Activated CD4-positive, alpha-beta T cell treated with anti-CD3 and anti-CD28 coated beads, Interleukin-2, amount 50 U/mL, for 4 hours (primary cell): ENCODE results near the gene CYB5B.
"Not testable (repeated sequence)": the region's sequence is repeated elsewhere in the genome, so short reads cannot be mapped to it uniquely, and the experiment has no call there.

ENCODE experiments used
- DNase-seq, 2 experiments: peaks; one replicate each; pipeline ENCODE4 v3.0.0-alpha.2; 2020

Gene CYB5B

GRCh38 chr16:69410219-69410990, 14.0 kb upstream of the CYB5B start:
- no peak for DNase-seq

DNA sequence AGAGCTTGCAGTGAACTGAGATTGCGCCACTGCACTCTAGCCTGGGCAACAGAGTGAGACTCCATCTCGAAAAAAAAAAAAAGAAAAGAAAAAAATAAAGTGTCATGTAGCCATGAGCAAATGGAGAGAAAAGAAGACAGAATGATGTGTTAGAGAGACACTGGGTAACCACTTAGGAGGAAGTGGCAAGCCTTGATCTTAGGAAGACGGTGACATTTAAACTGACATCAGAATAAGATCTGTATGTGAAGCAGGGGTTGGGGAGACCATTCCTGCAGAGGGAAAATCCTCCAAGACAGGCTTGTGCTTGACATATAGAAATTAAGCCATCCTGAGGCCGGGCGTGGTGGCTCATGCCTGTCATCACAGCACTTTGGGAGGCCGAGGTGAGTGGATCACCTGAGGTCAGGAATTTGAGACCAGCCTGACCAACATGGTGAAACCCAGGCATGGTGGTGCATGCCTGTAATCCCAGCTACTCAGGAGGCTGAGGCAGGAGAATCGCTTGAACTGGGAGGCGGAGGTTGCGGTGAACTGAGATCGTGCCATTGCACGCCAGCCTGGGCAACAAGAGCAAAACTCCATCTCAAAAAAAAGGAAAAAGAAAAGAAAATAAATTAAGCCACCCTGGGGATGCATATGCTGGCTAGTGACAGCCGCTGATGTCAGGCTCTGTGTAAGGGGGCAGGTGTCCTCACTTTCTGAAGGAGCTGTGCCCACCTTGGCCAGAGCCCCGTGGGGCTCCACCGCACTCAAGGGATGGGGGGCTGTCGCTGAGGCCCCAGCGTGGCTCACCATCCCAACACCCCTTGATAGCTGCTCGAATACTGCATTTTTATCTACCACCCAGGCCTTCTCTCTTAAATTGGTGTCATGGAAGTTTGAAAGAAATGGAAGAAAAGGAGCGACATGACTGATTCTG, 13.1 kb upstream of the CYB5B start:
- DNase-seq, result no peak

DNA sequence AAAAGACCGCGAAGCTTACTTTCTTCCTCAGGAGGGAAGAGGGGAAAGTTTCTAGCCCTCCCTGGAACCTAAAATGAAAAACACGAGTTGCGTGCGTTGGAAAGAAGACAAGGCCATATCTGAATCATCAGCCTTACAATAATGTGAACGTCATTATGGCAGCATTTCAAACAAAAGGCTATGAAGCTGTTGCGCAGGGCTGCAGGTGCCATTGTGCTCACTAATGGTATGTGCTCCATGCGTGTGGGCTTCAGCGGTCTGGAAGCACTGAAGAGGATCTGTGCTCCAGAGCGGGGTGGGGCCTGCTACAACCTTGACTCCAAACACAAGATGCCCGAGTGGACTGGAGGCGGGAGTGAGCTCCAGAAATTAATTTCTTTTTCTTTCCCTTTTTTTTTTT, 12.1 kb upstream of the CYB5B start:
- no peak for DNase-seq

DNA sequence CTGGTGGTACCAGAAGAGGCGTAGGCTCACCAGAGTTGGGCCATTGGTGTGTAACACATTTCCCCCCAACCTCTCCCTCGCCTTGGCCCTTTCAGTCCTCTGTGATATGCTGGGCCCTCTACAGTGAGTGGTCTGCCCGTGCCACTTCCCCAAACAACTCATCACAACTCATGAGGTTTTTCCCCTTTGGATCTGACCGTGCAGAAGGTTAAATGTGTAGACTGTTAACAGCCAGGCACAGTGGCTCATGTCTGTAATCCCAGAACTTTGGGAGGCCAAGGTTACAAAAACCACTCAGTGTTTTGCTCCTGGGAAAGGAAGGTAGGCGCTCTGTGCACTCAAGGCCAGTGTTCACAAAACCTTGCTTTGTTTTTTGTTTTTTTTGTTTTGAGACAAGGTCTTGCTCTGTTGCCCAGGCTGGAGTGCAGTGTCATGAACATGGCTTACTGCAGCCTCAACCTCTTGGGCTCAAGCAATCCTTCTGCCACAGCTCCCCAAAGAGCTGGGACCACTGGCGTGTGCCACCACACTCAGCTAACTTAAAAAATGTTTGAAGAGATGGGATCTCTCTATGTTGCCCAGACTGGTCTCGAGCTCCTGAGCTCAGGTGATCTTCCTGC, 11.3 kb upstream of the CYB5B start:
- no peak for DNase-seq

GRCh38 chr16:69417520-69418199, 6.8 kb upstream of the CYB5B start:
- no peak for DNase-seq

- DNase-seq, result no peak
Observed at GRCh38 chr16:69419956-69420355, 4.5 kb upstream of the CYB5B start.

- no peak for DNase-seq
Observed at GRCh38 chr16:69423189-69423588, 1.2 kb upstream of the CYB5B start.

DNA sequence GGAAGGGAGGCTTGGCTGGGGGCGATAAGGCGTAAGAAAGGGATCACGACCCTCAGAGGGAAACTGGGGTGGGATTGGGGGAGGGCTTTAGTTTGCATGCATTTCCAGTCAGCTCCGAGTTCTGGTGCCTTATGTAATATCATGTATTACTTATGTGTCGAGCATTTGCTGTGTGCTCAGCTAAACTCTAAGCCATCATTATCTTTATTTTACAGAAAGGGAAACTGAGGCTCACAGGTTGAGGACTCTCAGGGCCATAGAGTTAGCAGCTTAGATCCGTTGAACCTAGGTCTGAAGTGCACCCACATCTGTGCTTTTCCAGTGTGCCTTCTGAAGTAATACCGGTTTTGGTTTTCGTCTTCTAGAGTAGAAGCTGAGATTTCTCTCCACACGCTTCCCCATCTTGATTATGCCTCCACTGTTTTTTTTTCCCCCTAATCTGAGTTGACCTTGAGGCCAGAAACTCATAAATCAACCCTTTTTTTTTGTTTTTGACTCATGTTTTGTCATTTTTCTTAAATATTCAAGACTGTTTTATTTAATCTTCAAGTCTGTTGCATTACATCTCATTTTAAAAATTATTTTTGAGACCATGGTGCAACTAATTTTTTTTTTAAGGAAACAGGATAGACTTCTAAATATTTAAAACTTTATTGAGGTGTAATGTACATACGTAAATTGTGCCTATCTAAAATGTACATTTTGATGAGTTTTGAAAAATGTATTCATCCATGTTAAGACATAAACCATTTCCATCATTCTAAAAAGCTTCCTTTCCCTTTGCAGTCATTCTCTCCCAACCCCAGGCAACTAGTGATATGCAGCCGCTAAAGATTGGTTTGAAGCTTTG, 741 bp downstream of the CYB5B start:
- no peak for DNase-seq

GRCh38 chr16:69428652-69429051, 4.2 kb downstream of the CYB5B start:
- DNase-seq, result no peak

- not testable (repeated sequence) for DNase-seq
Observed at GRCh38 chr16:69429058-69429640, 4.7 kb downstream of the CYB5B start.

DNA sequence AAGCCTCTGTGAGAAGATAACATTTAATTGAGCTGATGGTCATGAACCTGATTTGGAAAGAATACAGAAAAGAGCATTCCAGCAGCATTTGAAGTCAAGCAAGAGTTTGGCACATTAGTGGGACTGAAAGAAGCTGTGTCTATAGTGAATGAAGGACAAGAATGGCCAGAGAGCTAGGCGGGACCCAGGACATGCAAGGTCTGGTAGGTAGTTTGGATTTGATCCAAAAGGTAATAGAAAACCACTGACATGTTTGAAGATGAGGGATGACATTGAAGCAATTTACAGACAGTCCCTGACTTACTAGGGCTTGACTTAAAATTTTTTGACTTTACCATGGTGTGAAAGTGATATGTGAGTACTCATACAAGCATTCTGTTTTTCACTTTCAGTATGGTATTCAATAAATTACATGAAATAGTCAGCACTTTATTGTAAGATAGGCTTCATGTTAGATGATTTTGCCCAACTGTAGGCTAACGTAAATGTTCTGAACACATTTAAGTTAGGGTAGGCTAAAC, 7.6 kb downstream of the CYB5B start:
- no peak for DNase-seq

DNA sequence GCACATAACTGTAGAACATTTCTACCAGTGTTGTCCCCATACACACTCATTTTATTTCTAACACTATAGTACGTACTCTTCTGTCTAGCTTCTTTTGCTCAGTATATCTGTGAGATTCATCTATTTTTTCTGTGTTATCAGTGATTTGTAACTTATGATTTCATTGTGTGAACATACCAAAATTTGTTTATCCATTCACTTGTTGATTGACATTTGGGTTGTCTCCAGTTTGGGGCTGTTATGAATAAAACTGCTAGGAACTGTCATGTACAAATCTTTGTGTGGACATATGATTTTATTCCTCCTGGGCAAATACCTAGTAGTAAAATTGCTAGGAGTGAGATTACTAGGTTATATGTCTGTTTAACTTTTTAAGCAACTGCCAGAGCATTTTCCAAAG, 9.6 kb downstream of the CYB5B start:
- DNase-seq, result no peak

DNA sequence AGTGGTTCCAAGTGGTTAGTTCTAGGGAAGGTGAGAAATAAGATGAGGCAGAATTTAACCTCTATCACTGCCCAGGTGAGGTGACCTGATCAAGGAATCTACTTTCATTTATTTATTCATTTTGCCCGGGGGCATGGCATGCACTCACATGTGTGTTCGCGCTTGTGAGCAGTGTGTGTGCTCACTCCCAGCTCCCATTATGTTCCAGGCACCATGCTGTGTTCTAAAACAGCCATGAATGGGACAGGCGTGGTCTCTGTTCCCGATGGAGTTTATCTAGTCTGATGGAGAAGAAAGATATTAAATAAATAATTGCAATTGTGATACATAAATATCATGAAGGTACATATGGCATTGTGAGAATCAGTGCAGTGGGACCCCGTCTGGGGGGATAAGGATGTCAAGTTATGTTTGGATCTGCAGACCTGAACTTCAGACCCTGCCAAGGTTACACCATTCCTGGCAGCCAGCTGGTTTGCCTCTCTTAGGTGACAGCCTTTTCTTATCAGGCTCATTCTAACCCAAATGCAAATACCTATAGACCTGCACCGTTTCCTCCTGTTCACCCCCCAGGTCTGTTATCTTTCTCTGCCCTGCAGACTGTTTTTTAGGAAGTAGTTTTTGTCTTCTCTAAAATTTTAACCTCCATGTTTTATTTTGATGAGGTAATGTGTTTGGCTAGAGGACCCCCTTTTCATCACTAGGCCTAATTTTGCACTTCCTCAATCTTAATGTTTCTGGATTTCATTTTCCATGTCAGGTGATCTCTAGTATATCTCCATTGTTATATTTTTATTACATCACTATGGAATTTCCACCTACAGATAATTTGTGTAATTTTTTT, 11.8 kb downstream of the CYB5B start:
- no peak for DNase-seq

DNA sequence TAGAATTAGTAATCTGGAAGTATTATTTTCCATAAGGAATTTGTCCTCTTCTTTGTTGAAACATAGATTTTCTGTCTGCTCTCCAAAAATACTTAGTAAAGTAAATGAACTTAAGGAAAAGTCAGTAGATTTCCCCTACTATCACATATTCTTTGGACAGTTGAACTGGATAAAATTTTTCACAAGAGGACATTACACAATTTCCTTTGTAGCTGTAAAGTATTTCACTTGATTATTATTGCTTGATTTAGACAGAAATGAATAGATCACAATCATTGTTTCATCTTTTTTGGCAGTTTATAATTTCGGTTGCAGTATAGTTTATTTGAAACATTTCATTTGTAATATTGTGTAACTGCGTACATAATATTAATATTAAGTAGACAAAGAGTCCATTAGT, 12.5 kb downstream of the CYB5B start:
- DNase-seq, result no peak

GRCh38 chr16:69438465-69438864, 14.0 kb downstream of the CYB5B start:
- no peak for DNase-seq

- no peak for DNase-seq
Observed at GRCh38 chr16:69440250-69440649, 15.8 kb downstream of the CYB5B start.

- DNase-seq, result not testable (repeated sequence)
Observed at GRCh38 chr16:69441030-69441429, 16.6 kb downstream of the CYB5B start.

DNA sequence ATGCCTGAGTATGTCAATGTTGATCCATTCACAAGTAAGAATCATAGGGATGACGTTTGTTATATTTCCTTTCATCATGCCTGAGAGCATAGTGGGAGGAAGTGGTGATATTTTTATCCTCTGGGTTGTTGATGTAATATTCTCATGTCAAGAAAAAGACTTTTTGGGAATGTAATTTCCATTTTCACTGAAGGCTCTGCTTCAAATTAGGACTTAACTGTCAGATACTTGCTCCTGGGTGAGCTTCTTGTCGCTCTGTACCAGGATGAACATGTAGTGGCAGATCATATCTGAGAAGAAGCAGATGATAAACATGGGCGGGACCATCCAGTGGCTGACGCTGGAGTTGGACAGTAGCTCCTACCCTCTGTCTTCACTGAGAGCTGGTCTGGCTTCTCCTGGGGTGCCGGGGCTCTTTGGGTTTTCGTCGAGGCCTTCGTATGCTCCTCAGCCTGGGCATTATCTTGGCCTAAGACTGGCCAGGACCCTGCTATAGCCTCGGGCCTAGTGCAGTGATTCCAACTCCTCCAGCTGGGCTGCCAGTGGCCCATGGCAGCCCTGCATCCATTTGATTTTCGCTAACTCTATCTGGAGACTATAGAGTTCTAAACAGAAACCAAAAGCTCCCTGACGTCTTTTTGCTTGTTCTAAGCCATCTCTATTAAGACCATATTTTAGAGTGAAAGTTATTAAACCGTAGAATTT, 19.7 kb downstream of the CYB5B start:
- DNase-seq, result no peak

GRCh38 chr16:69444873-69445517, 20.6 kb downstream of the CYB5B start:
- DNase-seq, result no peak
